ENCODE measurements around the gene IRF6.

IRF6 gene

GRCh38 chr1:209786146-209786545 lies 19.8 kb downstream of the IRF6 start:
- no peak for DNase-seq

DNA sequence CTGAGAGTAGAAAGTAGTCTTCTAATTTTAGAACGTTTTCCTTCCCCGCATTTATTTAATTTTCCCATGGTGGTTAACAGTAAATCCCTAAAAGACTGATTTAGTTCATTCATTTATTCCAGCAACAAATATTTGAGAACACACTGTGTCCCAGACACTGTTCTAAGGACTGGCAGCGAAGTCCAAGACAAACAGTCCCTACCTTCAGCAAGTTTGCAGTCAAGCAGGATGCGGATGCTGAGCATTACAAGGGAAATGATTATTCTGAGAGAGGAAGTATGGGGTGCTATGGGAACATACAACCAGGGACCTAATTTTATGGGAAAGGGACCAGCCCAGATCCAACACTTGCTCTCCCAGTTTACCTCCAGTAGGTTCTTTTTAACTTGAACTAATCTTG lies 20.4 kb downstream of the IRF6 start:
- DNase-seq = no peak

DNA sequence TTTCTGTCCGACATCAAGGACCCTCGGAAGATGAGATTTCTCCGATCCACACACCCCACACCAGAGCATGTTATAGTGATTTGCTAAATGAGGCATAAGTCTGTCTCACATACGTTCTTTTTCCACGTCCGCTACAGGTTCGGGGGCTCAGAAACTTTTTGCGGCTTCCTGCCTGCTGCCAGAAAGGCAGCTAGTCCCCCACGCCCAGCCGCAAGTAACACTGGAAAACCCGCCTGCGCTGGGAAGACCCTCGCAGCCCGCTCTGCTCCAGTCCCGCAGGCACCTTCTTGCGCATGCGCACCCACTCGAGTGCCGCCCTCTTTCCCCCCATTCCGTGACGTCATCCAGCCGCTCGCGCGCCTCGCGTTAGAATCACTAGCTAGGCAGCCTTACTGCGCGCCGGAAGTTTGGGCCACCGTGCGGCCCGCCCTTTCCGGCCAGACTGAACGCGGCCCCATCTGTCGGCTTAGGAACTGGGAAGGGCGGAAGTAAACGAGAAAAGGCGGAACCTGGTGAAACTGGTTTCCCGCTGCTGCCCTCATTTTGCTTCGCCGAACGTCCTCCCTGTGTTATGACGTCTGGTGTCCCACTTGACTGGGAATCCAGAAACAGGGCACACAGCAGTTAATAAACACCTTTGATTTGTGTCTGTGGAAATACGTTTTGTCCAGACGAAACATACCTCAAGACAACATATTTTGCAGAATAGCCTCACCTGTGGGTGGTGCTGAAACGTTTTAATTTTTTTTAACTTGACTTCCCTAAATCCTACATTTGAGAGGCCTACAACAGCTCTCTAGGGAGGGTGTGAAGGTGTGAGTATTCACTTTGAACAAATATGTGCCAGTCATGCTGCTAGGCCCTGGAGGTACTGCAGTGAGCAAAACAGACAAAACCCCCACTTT lies 21.4 kb downstream of the IRF6 start, which contains the start of gene C1orf74:
TSS of gene C1orf74 (minus strand) at position 295 of the 905 bp plus-strand sequence. CDS start 925 bp downstream, outside the sequence.
- DNase-seq = peak; percentile 98

- no peak for DNase-seq
Observed at GRCh38 chr1:209783386-209783785, 22.6 kb downstream of the IRF6 start.

- no peak for DNase-seq
Observed at GRCh38 chr1:209780268-209780667, 25.7 kb downstream of the IRF6 start.

GRCh38 chr1:209778102-209778501 lies 27.8 kb downstream of the IRF6 start:
- DNase-seq = no peak

GRCh38 chr1:209777587-209777986 lies 28.4 kb downstream of the IRF6 start:
- no peak for DNase-seq

DNA sequence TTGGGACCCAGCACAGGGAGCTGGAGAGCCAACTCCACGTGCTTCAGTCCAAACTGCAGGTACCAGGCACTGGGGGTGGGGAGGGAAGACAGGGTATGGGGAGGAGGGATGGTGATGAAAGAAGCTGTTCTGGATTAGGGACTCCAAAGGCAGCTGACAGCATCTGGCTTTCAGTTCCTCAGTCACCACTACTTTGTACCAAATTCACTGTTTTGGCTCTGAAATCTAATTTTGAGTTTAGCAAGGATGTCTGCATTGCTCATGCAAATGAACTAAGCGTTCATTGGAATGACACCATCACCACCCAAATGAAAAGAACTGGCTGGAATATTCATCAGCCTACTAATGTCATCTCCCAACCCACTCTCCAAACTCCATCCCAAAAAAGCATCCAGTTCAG lies 30.3 kb downstream of the IRF6 start:
- DNase-seq = no peak

- no peak for DNase-seq
Observed at GRCh38 chr1:209774592-209774991, 31.4 kb downstream of the IRF6 start.

GRCh38 chr1:209772126-209772525 lies 33.8 kb downstream of the IRF6 start:
- no peak for DNase-seq

- no peak for DNase-seq
Observed at GRCh38 chr1:209770636-209771415, 35.1 kb downstream of the IRF6 start.

- no peak for DNase-seq
Observed at GRCh38 chr1:209769971-209770370, 36.0 kb downstream of the IRF6 start.

- peak; percentile 68 for DNase-seq
Observed at GRCh38 chr1:209769171-209769904, 36.6 kb downstream of the IRF6 start.

DNA sequence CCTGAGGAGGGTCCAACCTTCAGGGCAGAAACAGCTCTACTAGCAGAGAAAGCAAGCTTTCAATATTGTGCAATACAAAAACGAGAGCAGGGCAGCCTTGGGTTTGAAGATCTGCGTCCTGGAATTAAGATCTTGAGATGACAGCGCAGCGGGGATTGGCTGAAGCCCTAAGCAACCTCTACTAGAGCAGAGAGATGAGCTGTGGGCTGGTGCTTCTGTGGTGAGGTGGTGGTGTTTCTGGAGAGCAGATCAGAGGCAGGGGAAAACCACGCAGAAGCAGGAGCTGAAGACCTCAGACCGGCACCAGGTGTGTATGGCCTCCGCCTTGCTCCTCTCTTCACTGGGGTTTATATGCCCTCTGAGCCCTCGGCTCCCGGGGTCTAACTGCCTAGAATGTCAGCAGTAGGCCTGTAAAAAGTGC lies 37.6 kb downstream of the IRF6 start:
- DNase-seq = peak; percentile 79

DNA sequence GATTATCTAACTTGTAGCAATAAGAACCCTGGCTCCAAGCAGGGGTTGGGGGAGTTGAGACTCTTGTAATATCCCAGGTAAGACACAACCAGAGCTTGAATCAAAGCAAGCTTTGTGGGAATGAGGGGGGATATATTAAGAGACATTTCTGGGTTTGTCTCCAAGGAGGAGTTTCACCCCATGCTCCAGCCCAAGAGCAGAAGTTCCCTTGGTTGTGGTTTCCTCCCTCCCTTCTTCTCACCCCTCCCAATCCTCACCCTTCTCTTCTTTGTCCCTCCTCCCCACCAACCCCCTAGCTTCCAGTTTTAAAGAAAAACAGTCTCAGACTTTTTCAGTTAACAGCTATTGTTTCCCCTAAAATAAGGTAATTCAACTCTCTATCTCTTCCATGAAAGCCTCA lies 38.2 kb downstream of the IRF6 start:
- no peak for DNase-seq

DNA sequence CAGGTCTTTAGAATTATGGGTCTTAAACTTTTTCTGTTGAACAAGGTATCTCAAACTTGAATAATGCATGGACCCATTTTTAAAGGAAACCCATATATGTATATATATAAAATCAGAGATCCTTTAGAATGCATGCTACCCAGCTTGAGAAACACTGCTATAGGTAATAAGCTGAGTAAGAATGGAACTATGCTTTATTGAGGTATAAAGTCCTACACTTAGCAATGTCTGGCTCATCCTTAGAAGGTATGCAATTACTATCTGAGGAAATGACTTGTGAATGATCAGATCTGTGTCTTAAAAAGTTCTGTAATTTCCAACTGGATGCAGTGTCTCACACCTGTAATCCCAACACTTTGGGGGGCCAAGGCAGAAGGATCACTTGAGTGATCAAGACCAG lies 38.8 kb downstream of the IRF6 start:
- DNase-seq = no peak

- DNase-seq = peak; percentile 30
Observed at GRCh38 chr1:209766051-209766450, 39.9 kb downstream of the IRF6 start.

- no peak for DNase-seq
Observed at GRCh38 chr1:209761011-209761635, 44.8 kb downstream of the IRF6 start.

GRCh38 chr1:209759829-209760359 lies 46.0 kb downstream of the IRF6 start:
- DNase-seq = no peak

DNA sequence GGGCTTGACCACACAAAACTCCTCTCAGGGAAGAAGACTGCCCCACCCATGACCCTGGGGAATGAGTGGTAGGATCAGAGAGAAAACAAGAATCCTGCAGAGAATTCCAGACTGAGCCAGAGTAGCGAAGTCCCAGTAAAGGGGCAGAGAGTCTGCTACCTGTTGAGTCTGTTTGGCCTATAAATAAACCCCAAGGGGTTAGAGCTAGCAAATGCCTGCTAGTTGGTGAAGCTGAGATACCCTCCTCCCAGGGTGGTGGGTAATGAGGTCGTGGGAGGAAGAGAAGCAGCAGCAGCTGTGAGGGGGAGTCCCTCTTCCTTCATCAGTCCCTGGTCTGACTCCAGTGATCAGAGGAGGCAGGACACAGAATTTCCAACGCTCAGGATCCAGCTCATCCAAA lies 47.5 kb downstream of the IRF6 start:
- no peak for DNase-seq

- peak; percentile 47 for DNase-seq
Observed at GRCh38 chr1:209756615-209757445, 49.1 kb downstream of the IRF6 start.

Measured in CD4-positive, alpha-beta T cell treated with Interferon gamma for 1 hour (primary cell).